Ishikawa (cell line): Measurements from ENCODE around the gene MYRIP.

ENCODE experiments used
- CEBPB ChIP-seq: IDR thresholded peaks from 2 replicates; pipeline ENCODE4 v1.6.1; 2012
- CREB1 ChIP-seq: IDR thresholded peaks from 2 replicates; pipeline ENCODE4 v1.6.1; 2012; ENCODE audit warnings: low read depth
- EGR1 ChIP-seq: IDR thresholded peaks from 2 replicates; pipeline ENCODE4 v1.6.1; 2012
- EP300 ChIP-seq: IDR thresholded peaks from 2 replicates; pipeline ENCODE4 v1.6.1; 2012; ENCODE audit warnings: borderline replicate concordance
- FOXM1 ChIP-seq: IDR thresholded peaks from 2 replicates; pipeline ENCODE4 v1.6.1; 2012; ENCODE audit warnings: low read depth, borderline replicate concordance
- MAX ChIP-seq: IDR thresholded peaks from 2 replicates; pipeline ENCODE4 v1.6.1; 2012
- NFIC ChIP-seq: IDR thresholded peaks from 2 replicates; pipeline ENCODE4 v1.6.1; 2012
- RAD21 ChIP-seq: IDR thresholded peaks from 2 replicates; pipeline ENCODE4 v1.6.1; 2012; ENCODE audit warnings: low read depth
- REST ChIP-seq: IDR thresholded peaks from 2 replicates; pipeline ENCODE4 v1.6.1; 2012; ENCODE audit warnings: low read depth, mild to moderate bottlenecking
- TAF1 ChIP-seq: IDR thresholded peaks from 2 replicates; pipeline ENCODE4 v1.6.1; 2012; ENCODE audit warnings: low read depth, mild to moderate bottlenecking
- TCF12 ChIP-seq: IDR thresholded peaks from 2 replicates; pipeline ENCODE4 v1.6.1; 2012; ENCODE audit warnings: low read depth
- TEAD4 ChIP-seq: IDR thresholded peaks from 2 replicates; pipeline ENCODE4 v1.6.1; 2012
- YY1 ChIP-seq: IDR thresholded peaks from 2 replicates; pipeline ENCODE4 v1.6.1; 2012; ENCODE audit warnings: low read depth
- ZBTB7A ChIP-seq: IDR thresholded peaks from 2 replicates; pipeline ENCODE4 v1.6.1; 2012; ENCODE audit warnings: low read depth
- TF ChIP-seq, protein P1 (sequence below): IDR thresholded peaks from 2 replicates; pipeline ENCODE4 v1.6.1; 2012

MYRIP gene

DNA sequence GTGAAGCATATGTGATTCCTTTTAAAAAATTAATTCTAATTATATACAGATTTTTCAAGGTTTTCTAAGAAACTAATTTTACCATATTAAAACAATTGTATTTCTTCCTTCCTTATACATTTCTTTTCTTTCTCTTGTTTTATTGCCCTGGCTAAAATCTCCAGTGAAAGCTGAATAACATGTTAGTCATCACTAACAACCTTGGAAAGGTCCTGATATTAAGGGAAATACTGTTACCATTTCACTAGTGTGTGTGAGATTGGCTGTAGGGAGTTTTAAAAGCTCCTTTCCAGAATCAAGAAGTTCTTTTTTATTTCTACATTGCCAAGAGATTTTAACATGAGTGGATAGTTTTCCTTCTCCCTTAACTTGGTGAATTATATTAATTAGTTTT is 270.4 kb downstream of the MYRIP start:
- TF ChIP-seq TAF1, result no peak
- TF ChIP-seq NFIC, result no peak
- TF ChIP-seq EGR1, result no peak
- TF ChIP-seq, protein P1, sequence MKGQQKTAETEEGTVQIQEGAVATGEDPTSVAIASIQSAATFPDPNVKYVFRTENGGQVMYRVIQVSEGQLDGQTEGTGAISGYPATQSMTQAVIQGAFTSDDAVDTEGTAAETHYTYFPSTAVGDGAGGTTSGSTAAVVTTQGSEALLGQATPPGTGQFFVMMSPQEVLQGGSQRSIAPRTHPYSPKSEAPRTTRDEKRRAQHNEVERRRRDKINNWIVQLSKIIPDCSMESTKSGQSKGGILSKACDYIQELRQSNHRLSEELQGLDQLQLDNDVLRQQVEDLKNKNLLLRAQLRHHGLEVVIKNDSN, result no peak
- TF ChIP-seq TCF12, result no peak
- no peak for TF ChIP-seq CREB1
- TF ChIP-seq MAX, result no peak
- no peak for TF ChIP-seq FOXM1

DNA sequence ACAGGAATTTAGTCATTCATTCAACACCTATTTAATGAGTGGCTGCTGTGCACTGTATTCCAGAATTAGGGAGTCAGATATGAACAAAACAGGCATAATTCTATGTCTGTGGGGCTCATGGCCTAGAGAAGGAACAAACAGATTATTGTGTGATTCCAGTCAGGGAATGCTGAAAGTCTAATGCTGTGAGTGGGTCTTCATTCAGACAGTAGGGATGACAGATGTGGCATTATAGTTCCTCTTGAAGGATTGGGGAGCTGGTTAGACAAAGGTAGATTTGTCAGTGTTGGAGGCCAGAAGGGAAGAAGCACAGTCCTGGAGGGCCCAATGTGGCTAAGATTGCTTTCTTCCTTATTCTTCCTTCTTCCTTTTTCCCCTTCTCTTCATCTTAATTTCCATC is 273.7 kb downstream of the MYRIP start:
- TF ChIP-seq TCF12 (no peak), MAX (no peak), REST (no peak), CREB1 (no peak), NFIC (no peak), TAF1 (no peak), ZBTB7A (no peak), EP300 (no peak)

DNA sequence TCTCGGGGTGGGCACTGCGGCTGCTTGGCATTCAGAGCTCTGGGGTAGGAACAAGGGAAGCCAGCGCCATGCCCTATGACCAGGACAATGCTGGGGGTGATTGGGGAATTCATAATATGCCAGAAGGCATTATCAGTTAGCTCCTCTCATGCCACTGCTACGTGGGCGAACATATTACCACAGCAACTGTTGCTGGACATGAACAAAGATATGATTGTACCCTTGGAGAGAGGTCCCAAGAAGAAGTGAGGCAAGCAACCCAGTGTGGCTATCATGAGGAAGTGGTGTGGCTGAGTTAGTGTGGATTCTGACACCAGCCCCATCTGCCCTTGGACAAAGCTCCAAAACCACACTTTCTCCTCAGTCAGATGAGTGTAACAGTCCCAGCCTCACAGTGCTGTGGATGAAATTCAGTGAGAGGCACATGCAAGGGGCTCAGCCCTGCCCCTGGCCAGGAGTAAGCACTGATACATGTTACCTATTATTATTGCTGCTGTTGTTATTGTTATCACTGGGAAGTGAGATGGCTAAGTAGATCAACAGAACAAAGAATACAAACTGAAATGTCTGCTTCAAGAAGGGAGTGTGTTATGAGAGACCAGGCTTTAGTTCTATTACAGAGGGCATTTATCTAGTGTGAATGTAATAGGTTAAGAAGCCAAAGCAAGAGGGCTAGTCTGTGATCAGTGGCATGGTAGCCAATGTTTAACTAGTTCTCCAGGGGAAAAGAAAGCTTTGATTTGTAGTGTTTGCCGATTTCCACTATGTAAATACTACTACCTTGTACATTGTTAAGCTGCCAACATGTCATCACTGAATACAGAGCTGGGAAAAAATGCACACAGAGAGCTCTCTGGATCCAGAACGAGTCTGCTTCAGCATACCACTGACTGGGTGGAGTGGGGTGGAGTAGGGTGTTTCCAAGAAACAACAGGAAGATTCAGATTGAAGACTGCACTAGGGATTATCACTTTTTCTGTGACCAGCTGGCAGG is 277.8 kb downstream of the MYRIP start:
- no peak for TF ChIP-seq TCF12
- TF ChIP-seq FOXM1, result no peak
- TF ChIP-seq YY1, result no peak
- TF ChIP-seq, protein P1, result no peak
- TF ChIP-seq TAF1, result no peak
- TF ChIP-seq EGR1, result no peak
- TF ChIP-seq REST, result no peak
- TF ChIP-seq ZBTB7A, result no peak
- no peak for TF ChIP-seq EP300
- TF ChIP-seq TEAD4, result no peak
- no peak for TF ChIP-seq CEBPB
- no peak for TF ChIP-seq RAD21
- TF ChIP-seq MAX, result no peak
- TF ChIP-seq CREB1, result no peak
- TF ChIP-seq NFIC, result no peak

DNA sequence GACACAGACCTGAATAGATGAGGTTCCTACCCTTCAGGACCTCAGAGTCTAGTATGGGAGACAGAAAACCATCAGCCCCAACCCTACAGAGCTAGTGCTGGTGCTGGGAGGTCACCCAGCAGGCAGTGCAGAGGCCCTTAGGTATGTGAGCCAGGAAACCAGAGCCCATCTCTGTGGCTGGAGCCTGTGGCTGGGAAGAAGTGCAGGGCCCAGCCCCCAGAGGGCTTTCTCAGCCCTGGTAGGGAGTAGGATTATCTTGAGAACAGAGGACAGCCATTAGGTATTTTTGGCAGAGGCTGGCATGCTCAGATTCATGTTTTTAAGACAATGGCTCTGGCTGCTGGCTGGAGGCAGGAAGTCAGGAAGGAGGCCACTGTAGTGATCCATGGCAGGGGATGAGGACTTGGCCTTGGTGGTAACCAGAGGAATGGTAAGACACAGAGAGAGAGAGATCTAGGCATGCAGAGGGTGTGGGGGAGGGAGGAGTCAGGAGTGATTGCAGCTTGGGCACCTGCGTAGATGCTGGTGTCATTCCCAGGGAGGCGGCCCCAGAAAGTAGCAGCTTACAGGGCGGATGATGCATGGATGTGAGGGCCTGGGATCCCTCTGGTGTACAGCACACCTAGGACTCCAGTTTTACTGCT is 279.2 kb downstream of the MYRIP start:
- TF ChIP-seq ZBTB7A, result no peak

DNA sequence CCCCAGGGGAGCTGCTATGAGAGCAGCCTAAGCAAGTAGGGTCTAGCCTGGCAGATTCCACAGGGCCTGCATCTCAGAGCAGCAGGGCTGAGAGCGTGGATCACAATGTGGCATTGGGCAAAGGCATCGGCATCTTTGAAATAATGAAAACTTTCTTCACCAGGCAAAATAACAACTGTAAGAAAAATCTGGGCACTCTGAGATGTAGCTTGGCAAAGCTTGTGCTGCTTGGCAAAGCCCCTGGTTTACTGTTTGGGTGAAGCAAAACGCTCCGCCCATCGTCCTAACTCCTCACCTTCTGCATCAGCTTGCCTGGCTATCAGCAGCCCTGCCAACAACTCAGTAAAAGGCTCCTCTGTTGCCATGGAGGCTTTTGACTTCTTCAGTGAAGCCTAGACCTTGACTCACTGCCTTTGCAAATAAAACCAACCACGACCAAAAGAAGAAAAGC is 287.3 kb downstream of the MYRIP start:
- TF ChIP-seq NFIC (no peak), MAX (no peak), EGR1 (no peak), TCF12 (no peak), RAD21 (no peak), EP300 (no peak)
- TF ChIP-seq, protein P1, result no peak
